Measurements from ENCODE around the gene VSIG4.
"Not testable (repeated sequence)": the region's sequence is repeated elsewhere in the genome, so short reads cannot be mapped to it uniquely, and the experiment has no call there.

VSIG4 gene

DNA sequence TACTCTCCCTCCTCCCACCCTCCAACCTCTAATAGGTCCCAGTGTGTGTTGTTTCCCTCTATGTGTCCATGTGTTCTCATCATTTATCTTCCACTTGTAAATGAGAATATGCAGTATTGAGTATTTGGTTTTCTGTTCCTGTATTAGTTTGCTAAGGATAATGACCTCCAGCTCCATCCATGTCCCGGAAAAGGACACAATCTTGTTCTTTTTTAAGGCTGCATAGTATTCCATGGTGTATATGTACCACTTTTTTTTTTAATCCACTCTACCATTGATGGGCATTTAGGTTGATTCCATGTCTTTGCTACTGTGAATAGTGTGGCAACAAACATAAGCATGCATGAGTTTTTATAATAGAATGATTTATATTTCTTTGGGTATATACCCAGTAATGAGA is 62.7 kb downstream of the VSIG4 start:
- DNase-seq (ENCODE audit: low spot score): not testable (repeated sequence)

DNA sequence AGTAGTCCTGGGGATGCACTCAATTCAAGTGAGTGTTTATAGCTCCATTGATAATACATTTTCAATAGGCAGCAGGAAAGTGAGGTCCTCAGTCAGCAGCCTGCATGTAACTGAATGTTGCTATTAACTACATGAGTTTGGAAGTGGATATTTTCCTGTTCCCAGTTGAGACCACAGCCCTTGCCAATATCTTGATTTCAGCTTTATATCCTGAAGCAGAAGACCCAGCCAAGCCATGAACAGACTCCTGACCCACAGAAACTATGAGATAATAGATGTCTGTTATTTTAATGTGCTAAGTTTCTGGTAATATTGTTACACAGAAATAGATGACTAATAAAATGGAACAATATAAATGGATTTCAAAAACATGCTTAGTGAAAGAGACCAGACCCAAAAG is 63.7 kb downstream of the VSIG4 start:
- DNase-seq (ENCODE audit: low spot score): no peak

DNA sequence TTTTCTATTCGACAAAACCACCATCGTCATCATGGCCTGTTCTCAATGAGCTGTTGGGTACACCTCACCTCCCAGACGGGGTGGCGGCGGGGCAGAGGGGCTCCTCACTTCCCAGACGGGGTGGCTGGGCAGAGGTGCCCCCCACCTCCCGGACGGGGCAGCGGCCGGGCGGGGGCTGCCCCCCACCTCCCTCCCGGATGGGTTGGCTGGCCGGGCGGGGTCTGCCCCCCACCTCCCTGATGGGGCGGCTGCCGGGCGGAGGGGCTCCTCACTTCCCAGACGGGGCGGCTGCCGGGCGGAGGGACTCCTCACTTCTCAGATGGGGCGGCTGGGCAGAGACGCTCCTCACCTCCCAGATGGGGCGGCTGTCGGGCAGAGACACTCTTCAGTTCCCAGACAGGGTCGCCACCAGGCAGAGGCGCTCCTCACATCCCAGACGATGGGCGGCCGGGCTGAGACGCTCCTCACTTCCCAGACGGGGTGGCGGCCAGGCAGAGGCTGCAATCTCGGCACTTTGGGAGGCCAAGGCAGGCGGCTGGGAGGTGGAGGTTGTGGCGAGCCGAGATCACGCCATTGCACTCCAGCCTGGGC is 64.6 kb downstream of the VSIG4 start:
- not testable (repeated sequence) for DNase-seq (ENCODE audit: low spot score)
